AG09319 (cell line): ENCODE results near the gene CRABP2.

Experiments used
- DNase-seq: peaks from one replicate; pipeline ENCODE4 v3.0.0-alpha.2; 2010; ENCODE audit warnings: low read depth; ENCODE audit errors: extremely low read depth
- TF ChIP-seq, protein P1 (sequence below): IDR thresholded peaks from 2 replicates; pipeline ENCODE4 v1.5.1; 2011; ENCODE audit warnings: low read depth, mild to moderate bottlenecking, inconsistent platforms, low read length, moderate library complexity

CRABP2 gene

DNA sequence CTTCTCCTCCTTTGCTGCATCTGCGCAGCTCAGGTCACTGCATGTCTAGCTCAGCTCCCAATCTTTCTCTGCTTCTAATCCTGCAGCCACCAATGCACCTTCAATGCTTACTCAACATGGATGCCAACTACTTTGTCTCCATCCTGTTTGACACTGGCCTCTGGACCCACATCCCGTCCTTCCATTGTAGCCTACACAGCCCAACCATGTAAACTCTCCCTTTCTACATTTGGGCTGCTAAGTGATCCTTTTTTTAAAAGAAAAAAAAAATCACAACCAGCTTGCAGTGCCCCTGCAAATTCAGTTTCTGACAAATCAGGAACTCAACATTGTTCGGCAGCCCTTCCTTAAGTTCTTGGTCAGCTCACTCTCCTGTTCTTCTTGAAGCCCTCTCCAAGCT, 9.4 kb upstream of the CRABP2 start:
- TF ChIP-seq, protein P1, sequence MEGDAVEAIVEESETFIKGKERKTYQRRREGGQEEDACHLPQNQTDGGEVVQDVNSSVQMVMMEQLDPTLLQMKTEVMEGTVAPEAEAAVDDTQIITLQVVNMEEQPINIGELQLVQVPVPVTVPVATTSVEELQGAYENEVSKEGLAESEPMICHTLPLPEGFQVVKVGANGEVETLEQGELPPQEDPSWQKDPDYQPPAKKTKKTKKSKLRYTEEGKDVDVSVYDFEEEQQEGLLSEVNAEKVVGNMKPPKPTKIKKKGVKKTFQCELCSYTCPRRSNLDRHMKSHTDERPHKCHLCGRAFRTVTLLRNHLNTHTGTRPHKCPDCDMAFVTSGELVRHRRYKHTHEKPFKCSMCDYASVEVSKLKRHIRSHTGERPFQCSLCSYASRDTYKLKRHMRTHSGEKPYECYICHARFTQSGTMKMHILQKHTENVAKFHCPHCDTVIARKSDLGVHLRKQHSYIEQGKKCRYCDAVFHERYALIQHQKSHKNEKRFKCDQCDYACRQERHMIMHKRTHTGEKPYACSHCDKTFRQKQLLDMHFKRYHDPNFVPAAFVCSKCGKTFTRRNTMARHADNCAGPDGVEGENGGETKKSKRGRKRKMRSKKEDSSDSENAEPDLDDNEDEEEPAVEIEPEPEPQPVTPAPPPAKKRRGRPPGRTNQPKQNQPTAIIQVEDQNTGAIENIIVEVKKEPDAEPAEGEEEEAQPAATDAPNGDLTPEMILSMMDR, result no peak
- DNase-seq, result no peak

GRCh38 chr1:156712626-156713025, 7.2 kb upstream of the CRABP2 start:
- TF ChIP-seq, protein P1, result no peak
- DNase-seq, result no peak

- DNase-seq, result no peak
Observed at GRCh38 chr1:156711011-156711817, 5.8 kb upstream of the CRABP2 start.

DNA sequence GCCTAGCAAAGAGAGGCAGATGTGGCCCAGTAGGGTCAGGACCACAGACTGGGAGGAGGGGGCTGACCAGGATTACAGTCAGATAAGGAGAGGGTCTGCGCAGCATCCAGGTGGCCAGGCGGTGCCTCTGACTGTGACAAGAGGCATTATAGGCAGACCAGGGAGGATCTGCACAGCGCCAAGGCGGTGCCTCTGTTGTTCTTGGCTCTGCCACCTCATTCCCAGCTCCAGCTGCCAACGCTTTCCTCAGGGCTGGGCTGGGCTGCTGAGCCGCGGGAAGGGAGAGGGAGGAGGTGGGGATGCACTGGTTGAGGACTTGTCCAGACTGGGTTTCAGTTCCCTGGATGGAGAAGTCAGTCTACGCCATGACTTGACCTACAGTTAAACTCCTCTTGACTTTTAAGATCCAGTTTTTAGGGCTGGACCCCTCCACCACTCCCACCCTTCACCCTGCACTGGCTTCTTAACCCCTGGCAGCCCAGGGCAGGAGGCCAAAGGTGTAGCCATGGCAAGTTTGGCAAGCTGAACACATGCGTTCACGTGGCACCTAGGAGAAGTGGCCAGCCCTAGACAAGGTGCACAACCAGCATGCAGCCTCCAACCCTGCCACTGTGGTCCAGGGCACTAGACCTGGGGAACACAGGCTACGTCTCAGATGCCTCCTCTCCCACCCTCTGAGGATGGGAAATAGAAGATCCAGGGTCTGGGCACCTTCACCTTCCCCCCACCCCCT, 4.5 kb upstream of the CRABP2 start:
- TF ChIP-seq, protein P1, result no peak
- DNase-seq, result no peak

More at GRCh38 chr1:156711011-156711817, 5.8 kb upstream of the CRABP2 start:
- TF ChIP-seq, protein P1, result no peak

- no peak for DNase-seq
- TF ChIP-seq, protein P1, result no peak
Observed at GRCh38 chr1:156709031-156709430, 3.6 kb upstream of the CRABP2 start.

GRCh38 chr1:156708218-156708661, 2.9 kb upstream of the CRABP2 start:
- DNase-seq, result no peak
- TF ChIP-seq, protein P1, result no peak
